HepG2 (cell line): ENCODE measurements around the gene RASSF7. TPM values are rescaled to one million over a fixed set of nuclear protein-coding genes. Genes with fewer than 3 reads are reported as not detected.

ENCODE experiments used
- FLYWCH1 ChIP-seq: sonication (generic); formaldehyde crosslinking; IDR thresholded peaks from 2 replicates; pipeline ENCODE4 v1.8.1; 2023; ENCODE audit warnings: mild to moderate bottlenecking, missing genetic modification reagents
- FOXA1 ChIP-seq, 2 experiments: fragments of 450-650 bp in 1 of 2; sonication (generic) in 1 of 2; formaldehyde crosslinking in 1 of 2; IDR thresholded peaks; 2 replicates each; pipeline versions ENCODE4 v1.4.0 to v1.6.1; 2016 to 2020; ENCODE audit warnings: missing genetic modification reagents in 1 of 2
- GPN1 ChIP-seq: sonication (generic); formaldehyde crosslinking; IDR thresholded peaks from 2 replicates; pipeline ENCODE4 v1.5.1; 2020; ENCODE audit warnings: missing genetic modification reagents, borderline replicate concordance
- KDM6A ChIP-seq: IDR thresholded peaks from 2 replicates; pipeline ENCODE4 v1.6.1; 2016; ENCODE audit warnings: low read depth
- MTA1 ChIP-seq: sonication (generic); formaldehyde crosslinking; IDR thresholded peaks from 2 replicates; pipeline ENCODE4 v1.4.0; 2020; ENCODE audit warnings: missing genetic modification reagents, mild to moderate bottlenecking, borderline replicate concordance
- POLR2AphosphoS5 ChIP-seq: IDR thresholded peaks from 2 replicates; pipeline ENCODE4 v1.6.1; 2012; ENCODE audit warnings: low read depth, low read length
- RAD51 ChIP-seq: fragments of 450-650 bp; IDR thresholded peaks from 2 replicates; pipeline ENCODE4 v1.6.1; 2016; ENCODE audit warnings: borderline replicate concordance
- SALL1 ChIP-seq: sonication (generic); formaldehyde crosslinking; IDR thresholded peaks from 2 replicates; pipeline ENCODE4 v1.8.0; 2022; ENCODE audit warnings: mild to moderate bottlenecking, missing genetic modification reagents
- STAT5B ChIP-seq: sonication (generic); formaldehyde crosslinking; IDR thresholded peaks from 2 replicates; pipeline ENCODE4 v1.4.0; 2020; ENCODE audit warnings: missing genetic modification reagents
- TCF7 ChIP-seq: sonication (generic); IDR thresholded peaks from 2 replicates; pipeline ENCODE4 v1.6.1; 2016; ENCODE audit warnings: antibody characterized with exemption, low read depth
- ZFAT ChIP-seq: sonication (generic); formaldehyde crosslinking; conservative IDR thresholded peaks from 2 replicates; pipeline ENCODE4 v1.8.1; 2023; ENCODE audit warnings: missing genetic modification reagents, inconsistent platforms
- ZNF367 ChIP-seq: sonication (generic); formaldehyde crosslinking; IDR thresholded peaks from 2 replicates; pipeline ENCODE4 v1.4.0; 2020; ENCODE audit warnings: missing genetic modification reagents, borderline replicate concordance
- ZNF660 ChIP-seq: sonication (generic); formaldehyde crosslinking; IDR thresholded peaks from 2 replicates; pipeline ENCODE4 v1.5.1; 2020; ENCODE audit warnings: mild to moderate bottlenecking, low read depth, missing genetic modification reagents, borderline replicate concordance
- polyA plus RNA-seq, 8 experiments: library from polyadenylated mRNA; depleted of rRNA in 3 of 8; stranded (reverse) in 7 of 8; unstranded in 1 of 8; fragments of >200 nt; fragmentation: Illumina TruSeq in 4 of 8; extraction: Trizol in 4 of 8; gene quantifications; 2 replicates each; pipeline versions ENCODE4 v1.2.1 to v1.2.3, GENCODE V29; 2011 to 2016; ENCODE audit warnings: low read depth in 4 of 8, missing spikeins in 1 of 8, mixed read lengths in 1 of 8; ENCODE audit not compliant: insufficient read depth in 1 of 8
- total RNA-seq, 5 experiments: library from RNA; depleted of rRNA; stranded (reverse); fragments of >200 nt; fragmentation: Illumina TruSeq; extraction: Trizol; gene quantifications; 2 replicates each; pipeline ENCODE4 v1.2.3, GENCODE V29; 2016; ENCODE audit warnings: low read depth in 1 of 5
- TF ChIP-seq, protein P1 (sequence below): sonication (generic); formaldehyde crosslinking; IDR thresholded peaks from 2 replicates; pipeline ENCODE4 v1.5.0; 2020; ENCODE audit warnings: mild to moderate bottlenecking, missing genetic modification reagents
- TF ChIP-seq, protein P2 (sequence below): sonication (generic); formaldehyde crosslinking; IDR thresholded peaks from 2 replicates; pipeline ENCODE4 v1.5.0; 2020; ENCODE audit warnings: missing genetic modification reagents
- TF ChIP-seq, protein P3 (sequence below): sonication (generic); formaldehyde crosslinking; IDR thresholded peaks from 2 replicates; pipeline ENCODE4 v1.9.0; 2021; ENCODE audit warnings: missing genetic modification reagents, borderline replicate concordance
- TF ChIP-seq, protein P4 (sequence below): sonication (generic); formaldehyde crosslinking; IDR thresholded peaks from 2 replicates; pipeline ENCODE4 v1.9.0; 2022; ENCODE audit warnings: low read depth, missing genetic modification reagents
- TF ChIP-seq, protein P5 (sequence below): IDR thresholded peaks from 2 replicates; pipeline ENCODE4 v1.6.1; 2016

Gene RASSF7
- total and polyA plus RNA-seq, 2 of the 13 experiments (the other 11 are each of a cell fraction or from before 2014, with no cell fraction given) = 20.2 to 28.6 TPM

DNA sequence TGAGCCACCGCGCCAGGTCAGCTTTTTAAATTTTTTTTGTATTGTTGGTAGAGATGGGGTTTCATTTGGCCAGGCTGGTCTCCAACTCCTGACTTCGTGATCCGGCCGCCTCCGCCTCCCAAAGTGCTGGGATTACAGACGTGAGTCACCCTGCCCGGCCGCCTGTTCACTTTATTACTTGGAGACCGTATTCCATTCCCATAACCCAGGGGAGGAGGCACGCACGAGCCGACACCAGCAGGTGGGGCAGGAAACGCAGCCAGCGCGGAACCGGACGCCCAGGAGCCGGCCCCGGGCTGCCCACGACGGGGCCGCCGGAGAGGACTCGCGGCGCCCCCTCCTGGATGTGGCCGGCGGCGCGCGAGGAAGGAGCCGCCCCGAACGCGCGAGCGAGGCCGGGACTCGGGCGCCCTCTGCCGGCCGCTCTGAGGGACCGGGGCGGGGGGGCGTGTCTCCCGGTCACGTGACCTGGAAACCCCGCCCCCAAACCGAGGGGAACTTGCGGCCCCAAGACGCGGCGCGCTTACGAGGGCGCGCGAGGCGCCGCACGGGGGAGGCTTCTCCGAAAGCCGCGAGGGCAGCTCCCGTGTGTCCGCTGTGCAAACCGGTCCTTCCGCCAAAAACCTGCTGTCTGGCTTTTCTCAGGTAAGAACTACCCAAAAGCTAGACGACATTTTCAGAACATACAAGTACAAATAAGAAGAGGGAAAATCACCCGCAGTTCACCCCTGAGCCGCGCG is 42.1 kb upstream of the RASSF7 start (continued):
- TF ChIP-seq, protein P1, sequence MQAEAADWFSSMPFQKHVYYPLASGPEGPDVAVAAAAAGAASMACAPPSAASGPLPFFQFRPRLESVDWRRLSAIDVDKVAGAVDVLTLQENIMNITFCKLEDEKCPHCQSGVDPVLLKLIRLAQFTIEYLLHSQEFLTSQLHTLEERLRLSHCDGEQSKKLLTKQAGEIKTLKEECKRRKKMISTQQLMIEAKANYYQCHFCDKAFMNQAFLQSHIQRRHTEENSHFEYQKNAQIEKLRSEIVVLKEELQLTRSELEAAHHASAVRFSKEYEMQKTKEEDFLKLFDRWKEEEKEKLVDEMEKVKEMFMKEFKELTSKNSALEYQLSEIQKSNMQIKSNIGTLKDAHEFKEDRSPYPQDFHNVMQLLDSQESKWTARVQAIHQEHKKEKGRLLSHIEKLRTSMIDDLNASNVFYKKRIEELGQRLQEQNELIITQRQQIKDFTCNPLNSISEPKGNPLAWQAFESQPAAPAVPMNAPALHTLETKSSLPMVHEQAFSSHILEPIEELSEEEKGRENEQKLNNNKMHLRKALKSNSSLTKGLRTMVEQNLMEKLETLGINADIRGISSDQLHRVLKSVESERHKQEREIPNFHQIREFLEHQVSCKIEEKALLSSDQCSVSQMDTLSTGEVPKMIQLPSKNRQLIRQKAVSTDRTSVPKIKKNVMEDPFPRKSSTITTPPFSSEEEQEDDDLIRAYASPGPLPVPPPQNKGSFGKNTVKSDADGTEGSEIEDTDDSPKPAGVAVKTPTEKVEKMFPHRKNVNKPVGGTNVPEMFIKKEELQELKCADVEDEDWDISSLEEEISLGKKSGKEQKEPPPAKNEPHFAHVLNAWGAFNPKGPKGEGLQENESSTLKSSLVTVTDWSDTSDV (CRISPR knock-in tag) = no peak
- no peak for TF ChIP-seq ZNF660 (CRISPR knock-in tag)
- TF ChIP-seq ZNF367 = no peak
- TF ChIP-seq FOXA1 (IDR thresholded peaks at IDR 0.05) = no peak
- TF ChIP-seq FOXA1 (CRISPR knock-in tag; IDR thresholded peaks at IDR 0.05) = no peak
- no peak for TF ChIP-seq KDM6A
- no peak for TF ChIP-seq ZFAT
- TF ChIP-seq, protein P2, sequence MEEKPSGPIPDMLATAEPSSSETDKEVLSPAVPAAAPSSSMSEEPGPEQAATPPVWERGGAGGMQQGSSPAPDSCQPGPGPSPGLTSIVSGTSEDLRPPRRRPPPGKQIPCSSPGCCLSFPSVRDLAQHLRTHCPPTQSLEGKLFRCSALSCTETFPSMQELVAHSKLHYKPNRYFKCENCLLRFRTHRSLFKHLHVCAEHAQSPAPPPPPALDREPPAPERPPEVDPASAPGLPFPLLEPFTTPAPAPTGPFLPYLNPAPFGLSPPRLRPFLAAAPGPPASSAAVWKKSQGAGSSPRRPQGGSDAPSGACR (CRISPR knock-in tag) = peak; percentile 86; the same call in 1 of the 2 replicates
- 0 out of 2 replicates have a peak, but pooled peaks have one; percentile 27 for TF ChIP-seq POLR2AphosphoS5
- TF ChIP-seq, protein P3, sequence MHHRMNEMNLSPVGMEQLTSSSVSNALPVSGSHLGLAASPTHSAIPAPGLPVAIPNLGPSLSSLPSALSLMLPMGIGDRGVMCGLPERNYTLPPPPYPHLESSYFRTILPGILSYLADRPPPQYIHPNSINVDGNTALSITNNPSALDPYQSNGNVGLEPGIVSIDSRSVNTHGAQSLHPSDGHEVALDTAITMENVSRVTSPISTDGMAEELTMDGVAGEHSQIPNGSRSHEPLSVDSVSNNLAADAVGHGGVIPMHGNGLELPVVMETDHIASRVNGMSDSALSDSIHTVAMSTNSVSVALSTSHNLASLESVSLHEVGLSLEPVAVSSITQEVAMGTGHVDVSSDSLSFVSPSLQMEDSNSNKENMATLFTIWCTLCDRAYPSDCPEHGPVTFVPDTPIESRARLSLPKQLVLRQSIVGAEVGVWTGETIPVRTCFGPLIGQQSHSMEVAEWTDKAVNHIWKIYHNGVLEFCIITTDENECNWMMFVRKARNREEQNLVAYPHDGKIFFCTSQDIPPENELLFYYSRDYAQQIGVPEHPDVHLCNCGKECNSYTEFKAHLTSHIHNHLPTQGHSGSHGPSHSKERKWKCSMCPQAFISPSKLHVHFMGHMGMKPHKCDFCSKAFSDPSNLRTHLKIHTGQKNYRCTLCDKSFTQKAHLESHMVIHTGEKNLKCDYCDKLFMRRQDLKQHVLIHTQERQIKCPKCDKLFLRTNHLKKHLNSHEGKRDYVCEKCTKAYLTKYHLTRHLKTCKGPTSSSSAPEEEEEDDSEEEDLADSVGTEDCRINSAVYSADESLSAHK (CRISPR knock-in tag) = no peak
- TF ChIP-seq TCF7 = no peak
- peak; percentile 63; the same call in 1 of the 2 replicates for TF ChIP-seq SALL1 (CRISPR knock-in tag)
- TF ChIP-seq, protein P4, sequence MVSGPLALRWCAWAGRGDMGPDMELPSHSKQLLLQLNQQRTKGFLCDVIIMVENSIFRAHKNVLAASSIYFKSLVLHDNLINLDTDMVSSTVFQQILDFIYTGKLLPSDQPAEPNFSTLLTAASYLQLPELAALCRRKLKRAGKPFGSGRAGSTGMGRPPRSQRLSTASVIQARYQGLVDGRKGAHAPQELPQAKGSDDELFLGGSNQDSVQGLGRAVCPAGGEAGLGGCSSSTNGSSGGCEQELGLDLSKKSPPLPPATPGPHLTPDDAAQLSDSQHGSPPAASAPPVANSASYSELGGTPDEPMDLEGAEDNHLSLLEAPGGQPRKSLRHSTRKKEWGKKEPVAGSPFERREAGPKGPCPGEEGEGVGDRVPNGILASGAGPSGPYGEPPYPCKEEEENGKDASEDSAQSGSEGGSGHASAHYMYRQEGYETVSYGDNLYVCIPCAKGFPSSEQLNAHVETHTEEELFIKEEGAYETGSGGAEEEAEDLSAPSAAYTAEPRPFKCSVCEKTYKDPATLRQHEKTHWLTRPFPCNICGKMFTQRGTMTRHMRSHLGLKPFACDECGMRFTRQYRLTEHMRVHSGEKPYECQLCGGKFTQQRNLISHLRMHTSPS (CRISPR knock-in tag) = 0 out of 2 replicates have a peak, but pooled peaks have one; percentile 24
- peak; percentile 29; the same call in 1 of the 2 replicates for TF ChIP-seq MTA1 (CRISPR knock-in tag)
- TF ChIP-seq FLYWCH1 (CRISPR knock-in tag) = no peak
- TF ChIP-seq RAD51 = peak; percentile 90
- TF ChIP-seq STAT5B = no peak
- TF ChIP-seq GPN1 (CRISPR knock-in tag) = no peak
- TF ChIP-seq, protein P5, sequence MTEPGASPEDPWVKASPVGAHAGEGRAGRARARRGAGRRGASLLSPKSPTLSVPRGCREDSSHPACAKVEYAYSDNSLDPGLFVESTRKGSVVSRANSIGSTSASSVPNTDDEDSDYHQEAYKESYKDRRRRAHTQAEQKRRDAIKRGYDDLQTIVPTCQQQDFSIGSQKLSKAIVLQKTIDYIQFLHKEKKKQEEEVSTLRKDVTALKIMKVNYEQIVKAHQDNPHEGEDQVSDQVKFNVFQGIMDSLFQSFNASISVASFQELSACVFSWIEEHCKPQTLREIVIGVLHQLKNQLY (CRISPR knock-in tag) = 0 out of 2 replicates have a peak, but pooled peaks have one; percentile 18
